ENCODE results near the gene LRRC17.

LRRC17 gene, protein sequence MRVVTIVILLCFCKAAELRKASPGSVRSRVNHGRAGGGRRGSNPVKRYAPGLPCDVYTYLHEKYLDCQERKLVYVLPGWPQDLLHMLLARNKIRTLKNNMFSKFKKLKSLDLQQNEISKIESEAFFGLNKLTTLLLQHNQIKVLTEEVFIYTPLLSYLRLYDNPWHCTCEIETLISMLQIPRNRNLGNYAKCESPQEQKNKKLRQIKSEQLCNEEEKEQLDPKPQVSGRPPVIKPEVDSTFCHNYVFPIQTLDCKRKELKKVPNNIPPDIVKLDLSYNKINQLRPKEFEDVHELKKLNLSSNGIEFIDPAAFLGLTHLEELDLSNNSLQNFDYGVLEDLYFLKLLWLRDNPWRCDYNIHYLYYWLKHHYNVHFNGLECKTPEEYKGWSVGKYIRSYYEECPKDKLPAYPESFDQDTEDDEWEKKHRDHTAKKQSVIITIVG

DNA sequence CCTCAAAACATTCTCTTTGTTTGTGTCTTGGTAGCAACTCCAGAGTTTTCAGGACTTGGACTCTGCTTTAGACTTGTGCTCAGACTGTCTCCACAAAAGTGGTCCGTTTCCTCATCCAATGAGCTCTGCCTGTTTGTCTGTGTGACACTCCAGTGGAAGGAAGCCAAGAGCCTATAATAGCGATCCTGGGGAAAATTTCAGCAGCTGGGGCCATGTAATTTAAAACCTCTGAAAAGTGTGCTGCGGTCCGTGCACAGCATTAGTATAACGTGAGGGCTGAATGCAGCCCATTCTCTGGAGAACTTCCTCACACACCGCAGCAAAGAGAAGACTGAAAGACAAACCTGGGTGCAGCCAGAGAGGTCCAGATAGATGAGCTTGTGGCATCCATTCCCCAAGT lies at the start of gene LRRC17:
Gene LRRC17, plus strand, starts transcription at position 259 of the 400 bp plus-strand sequence. CDS start 20,914 bp downstream, outside the sequence.
- DNase-seq (ENCODE audit: low read depth in 2 of 2), result no peak

DNA sequence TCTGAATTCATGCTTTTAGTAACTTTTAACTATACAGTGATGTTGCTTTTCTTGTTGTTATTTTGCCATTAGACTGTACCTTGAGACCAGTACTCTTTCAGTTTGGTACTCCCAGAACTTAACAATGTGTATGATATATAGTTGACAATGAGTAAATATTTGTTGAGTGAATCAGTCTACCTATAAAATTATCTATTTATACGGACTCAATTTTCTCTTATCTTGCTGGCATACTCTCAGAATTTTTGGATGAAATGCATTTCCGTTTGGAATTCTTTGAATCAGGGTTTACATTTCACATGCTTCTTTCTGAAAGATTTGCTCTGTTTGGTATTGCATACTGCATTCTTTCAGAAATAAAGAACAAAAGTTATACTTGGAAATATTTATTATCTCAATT lies 47.8 kb upstream of the LRRC17 start:
- DNase-seq (ENCODE audit: low read depth in 2 of 2), result no peak

DNA sequence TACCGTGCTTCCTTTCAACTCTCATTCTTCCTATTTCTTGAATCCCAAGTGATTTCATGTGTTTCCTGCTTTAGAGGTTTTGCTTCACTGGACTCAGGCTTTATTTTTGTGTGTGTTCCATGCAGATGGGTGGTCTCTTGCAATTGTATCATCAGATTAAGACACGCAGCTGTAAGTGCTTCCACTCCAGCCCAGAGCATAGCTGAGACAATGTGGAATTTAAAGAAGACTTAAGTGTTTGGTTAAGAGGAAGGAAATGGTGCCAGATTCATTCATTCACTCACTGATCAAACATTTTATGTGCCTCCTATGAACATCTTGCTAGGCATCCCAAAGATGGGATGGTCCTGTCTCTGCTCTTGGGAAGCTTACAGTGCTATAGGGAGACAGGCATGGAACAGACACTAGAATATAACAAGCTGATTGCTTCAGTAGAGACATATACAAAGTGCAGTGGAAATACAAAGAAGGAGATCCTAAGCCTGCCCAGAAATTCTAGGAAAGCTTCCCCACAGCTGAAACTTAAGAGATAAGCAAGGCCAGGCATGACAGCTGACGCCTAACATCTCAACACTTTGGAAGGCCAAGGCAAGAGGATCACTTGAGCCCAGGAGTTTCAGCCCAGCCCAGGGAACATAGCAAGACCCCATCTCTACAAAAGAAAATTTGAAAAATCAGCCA lies 46.1 kb upstream of the LRRC17 start:
- no peak for DNase-seq (ENCODE audit: low read depth in 2 of 2)

DNA sequence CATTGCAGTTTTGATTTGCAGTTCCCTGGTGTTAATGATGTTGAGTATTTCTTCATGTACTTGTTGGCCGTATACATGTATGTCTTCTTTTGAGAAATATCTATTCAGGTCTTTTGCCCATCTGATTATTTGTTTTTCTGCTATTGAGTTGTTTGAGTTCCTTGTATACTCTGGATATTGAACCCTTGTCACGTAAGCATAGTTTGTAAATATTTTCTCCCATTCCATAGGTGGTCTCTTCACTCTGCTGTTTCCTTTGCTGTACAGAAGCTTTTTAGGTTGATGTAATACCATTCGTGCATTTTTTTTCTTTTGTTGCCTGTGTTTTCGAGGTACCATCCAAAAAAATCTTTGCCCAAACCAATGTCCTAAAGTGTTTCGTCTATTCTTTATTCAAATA lies 43.6 kb upstream of the LRRC17 start:
- DNase-seq (ENCODE audit: low read depth in 2 of 2), result no peak

DNA sequence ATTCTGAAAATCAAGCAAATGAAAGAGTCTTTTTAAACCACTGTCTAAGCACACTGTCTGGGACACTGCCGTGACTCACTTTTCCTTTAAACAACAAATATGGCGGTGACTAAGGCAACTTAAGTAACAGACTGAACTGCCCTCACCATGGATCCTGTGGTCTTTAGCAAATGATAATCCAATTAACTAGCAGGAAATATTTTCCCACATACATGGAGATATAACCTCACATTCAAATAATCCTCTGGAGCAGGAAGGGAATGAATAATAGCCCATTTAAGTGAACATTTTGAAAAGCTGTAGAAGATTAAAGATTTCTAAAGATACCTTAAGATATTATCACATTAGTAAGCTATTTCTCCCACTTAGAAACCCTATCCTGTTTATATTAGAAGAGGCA lies 40.3 kb upstream of the LRRC17 start:
- no peak for DNase-seq (ENCODE audit: low read depth in 2 of 2)

DNA sequence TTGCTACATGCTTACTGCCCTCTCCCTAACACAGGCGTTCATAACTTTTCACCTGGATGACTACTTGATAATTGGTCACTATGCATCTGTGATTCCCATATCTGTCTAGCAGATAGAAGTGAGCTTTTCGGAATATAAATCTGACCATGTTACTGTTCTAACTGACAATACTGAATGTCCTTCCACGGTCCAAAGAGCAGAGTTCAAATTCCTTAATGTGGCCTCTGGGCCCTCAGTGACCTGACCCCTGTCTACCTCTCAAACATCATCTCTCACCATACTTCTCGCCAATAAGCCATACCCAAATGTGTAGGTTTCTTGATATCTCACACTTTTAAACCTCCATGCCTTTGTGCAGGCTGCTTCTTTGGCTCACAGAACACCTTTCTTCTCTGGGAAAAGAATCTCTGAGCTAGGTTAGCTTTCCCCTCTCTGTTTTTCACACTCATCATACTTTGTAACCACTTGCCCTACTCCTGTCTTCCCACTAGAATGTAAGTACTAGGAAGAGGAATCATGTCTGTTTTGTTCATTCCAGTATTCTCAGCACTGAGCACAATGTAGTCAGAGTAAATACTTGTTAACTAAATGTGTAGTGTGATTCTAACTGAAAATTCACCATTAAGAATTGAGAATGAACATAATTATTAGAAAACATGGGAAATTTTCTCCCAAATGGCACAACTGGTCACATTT lies 39.2 kb upstream of the LRRC17 start:
- DNase-seq (ENCODE audit: low read depth in 2 of 2), result no peak

DNA sequence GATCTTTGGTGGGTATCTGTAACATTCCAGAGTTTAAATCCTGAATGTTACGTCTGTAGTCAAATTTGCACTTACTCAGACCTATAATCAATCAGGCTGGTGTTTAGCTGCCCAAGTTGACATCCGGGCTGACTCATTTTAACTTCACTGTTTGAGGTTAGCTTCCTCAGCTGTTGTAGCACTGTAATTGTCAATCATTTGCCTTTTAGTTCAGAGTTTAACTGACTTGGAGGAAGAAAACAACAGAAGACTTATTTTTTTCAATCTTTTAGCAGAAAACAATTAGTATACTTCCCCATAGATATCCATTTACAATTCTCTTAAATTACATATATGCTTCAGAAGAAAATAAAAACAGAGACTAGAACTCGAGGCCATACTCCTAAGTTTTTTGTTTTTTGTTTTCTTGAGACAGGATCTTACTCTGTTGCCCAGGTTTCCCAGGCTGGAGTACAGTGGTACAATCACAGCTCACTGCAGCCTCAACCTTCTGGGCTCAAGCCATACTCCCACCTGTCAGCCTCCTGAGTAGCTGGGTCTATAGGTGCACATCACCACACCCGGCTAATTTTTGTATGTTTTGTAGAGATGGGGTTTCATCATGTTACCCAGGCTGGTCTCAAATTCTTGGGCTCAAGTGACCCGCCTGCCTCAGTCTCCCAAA lies 38.5 kb upstream of the LRRC17 start:
- DNase-seq (ENCODE audit: low read depth in 2 of 2), result no peak

DNA sequence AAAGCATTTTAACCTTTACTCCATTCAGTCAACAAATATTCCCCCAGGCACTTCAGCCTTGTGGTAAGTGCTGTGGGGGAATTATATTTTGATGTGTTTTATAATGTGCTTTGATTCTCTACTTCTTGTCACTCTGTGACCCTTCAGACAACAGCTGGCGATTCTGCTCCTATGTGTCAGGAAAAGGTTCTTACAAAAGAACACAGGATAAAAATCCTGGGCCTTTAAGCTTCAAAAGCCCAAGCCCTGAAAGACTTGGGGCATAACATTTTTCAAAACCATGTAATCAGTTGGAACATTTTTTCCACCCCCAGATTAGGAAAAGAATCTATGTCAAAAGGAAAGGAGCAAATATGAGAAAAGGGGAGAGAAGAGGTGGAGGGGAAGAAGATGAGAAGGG lies 37.8 kb upstream of the LRRC17 start:
- no peak for DNase-seq (ENCODE audit: low read depth in 2 of 2)

DNA sequence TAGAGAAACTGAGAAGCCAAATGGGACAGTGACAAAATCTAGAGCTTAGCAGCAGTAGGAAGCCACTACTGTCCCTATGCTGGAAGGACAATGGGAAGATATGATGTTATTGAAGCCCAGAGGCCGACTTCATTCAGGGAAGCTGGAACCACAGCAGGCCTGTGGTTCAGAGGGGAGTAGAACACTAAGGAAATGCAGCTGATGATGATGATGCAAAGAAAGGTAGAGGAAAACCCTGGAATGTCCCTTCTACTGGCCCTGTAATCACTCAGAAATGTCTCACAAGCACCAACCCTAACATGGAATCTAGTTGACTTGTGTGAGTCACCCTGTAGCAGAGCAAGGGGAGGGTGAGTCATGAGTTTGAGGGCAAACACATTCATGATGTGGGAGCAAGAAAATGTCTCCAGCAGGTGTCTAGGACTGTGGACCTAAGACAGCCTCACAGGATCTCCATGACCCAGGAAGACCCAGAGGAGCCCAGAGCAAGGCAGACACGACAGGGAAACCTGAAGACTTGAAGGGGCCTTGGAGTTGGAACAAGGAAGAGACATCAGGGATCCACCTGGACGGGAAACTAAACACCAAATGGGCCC lies 37.0 kb upstream of the LRRC17 start:
- no peak for DNase-seq (ENCODE audit: low read depth in 2 of 2)

DNA sequence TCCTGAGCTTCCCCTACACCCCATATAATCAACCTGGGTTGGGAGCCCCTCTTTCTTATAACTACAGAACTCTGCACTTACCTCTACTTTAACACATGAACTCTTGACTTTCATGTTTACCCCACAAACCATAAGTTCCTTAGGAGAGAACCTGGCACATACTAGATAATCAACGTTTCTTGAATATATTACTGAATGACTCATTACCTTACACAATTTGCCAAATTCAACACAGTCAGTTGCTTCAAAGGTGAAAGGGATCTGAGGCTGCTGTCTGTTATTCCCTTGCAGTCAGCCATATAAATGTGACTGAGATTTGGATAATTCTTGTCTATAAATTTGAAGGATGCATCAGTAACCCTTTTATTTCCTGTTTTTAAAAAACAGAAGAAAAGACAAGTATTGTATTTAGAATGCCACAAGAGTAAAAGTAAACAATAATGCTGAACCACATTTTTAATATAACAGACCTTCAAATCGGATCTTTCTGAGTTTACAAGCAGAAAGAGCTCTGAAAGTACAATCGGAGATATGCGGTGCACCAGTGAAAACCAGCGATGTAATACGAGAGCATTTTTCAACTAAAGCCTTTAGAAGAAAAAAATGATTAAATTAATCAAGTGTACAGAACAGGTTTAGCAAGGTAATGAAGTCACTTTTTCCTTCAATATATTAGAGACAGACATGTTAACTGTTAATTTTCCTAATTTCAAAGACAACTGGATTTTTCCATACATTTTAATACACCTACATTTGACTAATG lies 29.5 kb upstream of the LRRC17 start:
- DNase-seq (ENCODE audit: low read depth in 2 of 2), result no peak

DNA sequence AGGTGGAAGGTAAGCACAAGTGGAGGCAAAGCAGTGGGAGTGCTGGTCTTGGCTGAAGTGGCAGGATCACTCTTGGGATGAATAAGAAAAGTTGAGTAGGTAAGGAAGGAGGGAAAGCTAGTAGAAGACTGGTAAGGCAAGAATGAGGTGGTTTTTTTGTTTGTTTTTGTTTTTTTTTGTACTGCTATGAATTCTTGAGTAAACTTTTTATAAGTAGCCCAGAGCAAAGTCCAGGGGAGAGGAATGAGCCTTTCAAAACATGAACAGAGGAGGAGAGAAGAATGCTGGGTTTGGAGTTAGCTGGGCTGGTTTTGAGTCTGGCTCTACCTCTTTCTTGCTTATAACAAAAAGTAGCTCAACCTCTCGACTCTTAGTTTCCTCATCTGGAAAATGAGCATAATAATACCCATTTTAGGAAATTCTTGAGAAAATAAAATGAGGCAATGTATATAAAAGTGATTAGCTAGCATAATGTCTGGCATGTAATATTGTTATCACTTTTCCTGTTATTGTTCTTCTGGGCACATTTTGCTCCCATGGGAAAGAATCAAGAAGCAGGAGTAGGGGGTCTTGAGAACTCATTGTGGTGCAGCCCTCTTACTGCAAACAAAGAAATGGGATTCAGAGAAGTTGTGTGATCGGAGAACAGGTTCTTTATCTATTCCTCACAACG lies 24.1 kb upstream of the LRRC17 start:
- no peak for DNase-seq (ENCODE audit: low read depth in 2 of 2)

DNA sequence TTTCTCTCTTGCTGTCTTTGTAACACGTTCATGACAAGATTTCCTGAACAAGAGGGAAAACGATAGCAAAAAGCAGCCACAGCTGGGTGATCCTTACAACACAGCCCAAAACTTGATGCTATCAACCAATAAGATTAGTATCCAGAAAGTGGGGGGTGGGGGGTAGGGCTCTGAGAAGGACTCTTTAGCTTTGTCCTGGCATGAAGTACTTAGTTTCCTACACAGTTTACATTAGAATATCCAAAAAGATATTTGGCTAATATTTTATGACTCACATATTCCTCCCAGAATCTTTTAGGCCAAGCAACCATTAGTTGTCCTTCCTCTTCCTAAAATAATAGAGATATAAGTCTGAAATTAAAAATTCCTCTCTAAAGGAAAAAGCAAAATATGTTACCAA lies 22.9 kb upstream of the LRRC17 start:
- no peak for DNase-seq (ENCODE audit: low read depth in 2 of 2)

DNA sequence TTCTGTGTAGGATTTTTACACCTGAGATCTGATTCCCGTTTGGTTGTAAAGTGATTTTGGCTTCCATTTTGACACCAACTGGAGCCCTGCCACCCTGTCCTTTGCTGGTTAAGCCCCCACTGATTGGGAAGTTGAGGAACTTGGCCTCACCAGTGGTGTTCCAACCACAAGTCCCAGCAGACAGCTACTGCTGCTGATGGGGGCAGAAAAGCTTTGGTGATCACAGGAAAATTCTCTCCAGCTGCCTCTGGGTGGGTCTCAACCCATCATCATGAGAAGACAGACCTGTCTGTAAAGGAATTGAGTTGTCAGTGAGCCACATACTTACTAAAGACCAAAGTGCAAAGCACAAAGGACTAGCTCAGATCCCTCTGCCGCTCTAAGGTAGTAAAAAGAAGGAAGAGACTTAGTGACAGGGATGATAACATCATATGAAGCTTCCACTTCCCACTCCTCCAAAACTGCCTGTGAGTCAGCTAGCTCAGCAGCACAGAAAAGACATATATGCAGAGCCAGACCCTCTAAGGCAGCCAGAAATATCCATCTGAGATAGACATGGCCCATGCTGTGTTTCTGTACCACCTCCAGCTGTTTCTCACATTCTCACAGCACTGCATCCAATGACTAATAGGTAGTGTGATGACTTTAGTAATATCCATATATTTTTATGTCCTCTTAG lies 22.4 kb upstream of the LRRC17 start:
- no peak for DNase-seq (ENCODE audit: low read depth in 2 of 2)

DNA sequence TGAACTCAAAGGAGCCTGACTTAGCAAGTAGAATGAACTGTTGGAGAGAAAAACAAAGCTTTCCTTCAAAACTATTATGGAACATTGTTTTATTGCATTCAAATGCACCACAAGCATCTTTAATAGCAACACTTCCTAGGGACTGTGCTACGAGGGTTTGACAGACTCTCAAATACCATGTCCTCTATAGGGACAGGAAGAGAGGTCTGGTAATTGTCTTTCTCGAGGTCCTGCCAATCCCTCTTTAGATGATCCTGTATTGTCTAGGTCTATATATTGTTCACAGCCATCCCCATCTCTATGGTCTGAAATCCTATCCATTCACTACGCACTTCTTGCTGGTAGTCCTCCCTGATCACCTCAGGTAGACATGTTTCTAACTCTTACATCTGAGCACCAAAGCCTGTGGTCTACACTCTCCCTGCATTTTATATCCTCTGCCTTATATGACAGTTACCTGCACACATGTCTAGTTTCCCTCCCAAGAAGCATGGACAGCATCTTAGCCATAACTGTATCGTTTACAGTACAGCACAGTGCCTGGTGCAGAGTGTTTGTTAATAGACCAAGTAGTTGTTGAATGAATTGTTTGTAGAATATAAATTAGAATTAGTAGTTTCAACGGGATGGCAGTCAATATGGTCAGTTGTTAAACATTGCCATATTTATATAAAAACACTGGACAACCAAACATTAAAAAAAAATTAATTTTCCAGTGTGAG lies 21.7 kb upstream of the LRRC17 start:
- no peak for DNase-seq (ENCODE audit: low read depth in 2 of 2)

DNA sequence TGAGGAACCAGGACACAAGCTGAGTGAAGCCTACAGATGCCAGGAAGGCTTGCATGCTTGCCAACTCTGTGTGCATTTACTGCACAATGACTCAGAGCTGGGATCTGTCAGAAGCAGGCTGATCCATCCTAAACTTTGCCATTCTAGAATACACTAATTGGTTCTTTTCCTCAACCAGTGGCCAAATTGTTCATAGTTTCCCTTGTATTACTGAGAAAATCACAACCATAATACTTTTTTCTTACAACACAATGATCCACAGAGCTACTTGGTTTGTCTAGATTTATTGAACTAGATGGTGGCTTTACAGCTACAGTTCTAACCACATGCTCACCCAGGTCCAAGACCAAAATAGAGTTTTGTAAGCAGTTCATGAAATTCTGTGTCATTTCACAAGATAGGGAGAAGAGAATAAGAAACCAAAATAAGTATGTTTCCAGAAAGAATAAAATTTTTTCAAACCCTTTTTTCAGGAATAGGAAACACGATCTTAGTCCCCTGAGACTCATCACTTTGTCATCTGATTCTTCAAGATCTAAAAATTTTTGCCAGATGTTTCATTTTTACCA lies 21.0 kb upstream of the LRRC17 start:
- no peak for DNase-seq (ENCODE audit: low read depth in 2 of 2)

DNA sequence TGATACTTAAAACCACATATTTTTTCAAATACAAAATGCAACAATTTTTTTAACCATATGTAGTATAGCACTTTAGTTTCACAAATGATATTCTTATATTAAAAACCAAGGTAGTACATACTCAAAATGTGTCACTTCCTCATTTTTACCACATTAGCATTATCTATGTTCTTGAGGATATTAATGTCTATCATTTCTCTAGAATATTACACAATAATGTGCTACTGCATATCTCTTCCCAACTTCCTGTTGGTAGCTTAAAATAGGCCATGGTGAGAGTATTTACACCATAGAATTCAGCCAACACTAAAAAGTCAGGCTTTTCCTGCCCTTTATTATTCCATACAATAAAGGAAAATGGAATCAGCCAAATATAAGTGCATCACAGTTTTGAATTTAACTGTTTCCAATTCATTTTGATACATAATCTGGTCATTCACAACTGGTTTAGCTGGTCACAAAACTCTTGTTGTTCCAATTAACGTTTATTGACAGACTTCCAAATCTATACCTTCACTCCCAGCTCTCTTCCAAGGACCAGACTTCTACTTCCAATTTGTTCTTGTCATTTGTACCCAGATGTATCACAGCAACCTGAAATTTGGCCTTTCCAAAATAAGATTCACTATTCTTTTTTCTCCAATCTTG lies 20.0 kb upstream of the LRRC17 start:
- no peak for DNase-seq (ENCODE audit: low read depth in 2 of 2)

DNA sequence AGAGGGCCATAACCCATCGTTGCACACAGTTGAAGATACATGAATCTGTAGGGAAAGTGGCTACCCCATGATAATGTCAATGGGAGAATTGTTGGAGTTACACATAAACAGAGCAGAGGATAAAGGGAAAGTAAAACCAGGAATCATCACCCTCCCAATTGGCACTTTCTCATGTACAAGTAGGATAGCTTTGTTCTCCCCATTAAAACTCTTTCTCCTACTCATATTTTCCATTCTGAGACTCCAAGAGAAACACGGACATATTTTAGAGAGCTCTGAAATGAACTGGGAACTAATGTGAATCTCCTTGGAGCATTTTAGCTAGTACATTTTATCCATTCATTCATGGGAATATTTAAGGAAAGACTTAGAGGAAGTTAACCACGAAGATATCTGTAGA lies 17.2 kb upstream of the LRRC17 start:
- DNase-seq (ENCODE audit: low read depth in 2 of 2), result no peak

DNA sequence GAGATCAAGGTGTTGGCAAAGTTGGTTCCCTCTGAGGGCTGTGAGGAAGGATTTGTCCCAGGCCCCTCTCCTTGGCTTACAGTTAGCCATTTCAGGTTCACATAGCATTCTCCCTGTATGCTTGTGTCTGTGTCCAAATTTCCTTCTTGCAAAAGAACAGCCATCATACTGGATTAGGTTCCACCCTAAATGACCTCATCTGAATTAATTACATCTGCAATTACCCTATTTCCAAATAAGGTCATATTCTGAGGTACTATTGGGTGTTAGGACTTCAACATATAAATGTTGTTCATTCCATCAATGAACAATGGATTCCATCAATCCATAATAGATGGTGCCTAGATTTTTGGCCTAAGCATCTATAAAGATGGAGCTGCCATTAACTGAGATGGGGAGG lies 16.2 kb upstream of the LRRC17 start:
- DNase-seq (ENCODE audit: low read depth in 2 of 2), result no peak
